IMR-90 (cell line): Measurements from ENCODE around the gene SEL1L2. TPM values are rescaled to one million over a fixed set of nuclear protein-coding genes. Genes with fewer than 3 reads are reported as not detected.

Source experiments
- ATAC-seq: fragments of 200-7000 bp; cut with Tn5 transposase; 2 replicates; pipeline ENCODE4 v1.9.1; 2020; ENCODE audit warnings: low read depth, mild to moderate bottlenecking, moderate library complexity
- BruUV-seq: library from RNA; stranded (reverse); fragments of 400-500 nt; replicated peaks from 2 replicates; lab custom pipeline; 2021; lab: Mats Ljungman, UMichigan
- CTCF ChIA-PET: fragments of 300-600 bp; formaldehyde crosslinking; extraction: SDS; loops from one replicate; lab custom pipeline; 2021; ENCODE audit warnings: antibody characterized with exemption; lab: Yijun Ruan, JAX
- POLR2A ChIA-PET: fragments of 300-600 bp; sonication (Branson Sonifier 250); formaldehyde crosslinking; loops from one replicate; lab custom pipeline; 2022; ENCODE audit warnings: antibody characterized with exemption; ENCODE audit not compliant: unreplicated experiment; lab: Charles Lee
- DNase-seq: peaks from one replicate; pipeline ENCODE4 v3.0.0; 2013
- H2AFZ ChIP-seq: replicated peaks from 2 replicates; pipeline ENCODE3; 2013; ENCODE audit warnings: low read length, mild to moderate bottlenecking; ENCODE audit not compliant: poor library complexity
- H2AK5ac ChIP-seq: 2 replicates; pipeline ENCODE4 v1.6.1; 2013; ENCODE audit warnings: low read depth, low read length, inconsistent platforms
- H2AK9ac ChIP-seq: replicated peaks from 2 replicates; pipeline ENCODE3; 2013; ENCODE audit warnings: mild to moderate bottlenecking, low read depth, low read length, moderate library complexity; ENCODE audit not compliant: poor library complexity
- H2BK120ac ChIP-seq: 2 replicates; pipeline ENCODE4 v1.6.1; 2013; ENCODE audit warnings: low read depth, low read length, inconsistent platforms
- H2BK15ac ChIP-seq: 3 replicates; pipeline ENCODE4 v1.6.1; 2013; ENCODE audit warnings: low read depth, low read length, inconsistent platforms
- H2BK20ac ChIP-seq: 2 replicates; pipeline ENCODE4 v1.6.1; 2013; ENCODE audit warnings: low read depth, mild to moderate bottlenecking, inconsistent platforms, low read length, moderate library complexity
- H2BK5ac ChIP-seq: 2 replicates; pipeline ENCODE4 v1.6.1; 2013; ENCODE audit warnings: mild to moderate bottlenecking, low read depth, low read length, inconsistent platforms; ENCODE audit not compliant: poor library complexity, severe bottlenecking
- H3K14ac ChIP-seq: replicated peaks from 2 replicates; pipeline ENCODE4 v1.6.1; 2013; ENCODE audit warnings: low read depth, low read length, inconsistent platforms
- H3K18ac ChIP-seq: 2 replicates; pipeline ENCODE4 v1.6.1; 2013; ENCODE audit warnings: low read depth, low read length, control low read depth
- H3K23ac ChIP-seq: 2 replicates; pipeline ENCODE4 v1.6.1; 2013; ENCODE audit warnings: low read depth, low read length, inconsistent platforms
- H3K27ac ChIP-seq: 2 replicates; pipeline ENCODE4 v1.5.1; 2013; ENCODE audit warnings: mild to moderate bottlenecking, control low read depth, low read length; ENCODE audit not compliant: insufficient read depth
- H3K27me3 ChIP-seq: 2 replicates; pipeline ENCODE4 v1.6.1; 2013; ENCODE audit warnings: low read length; ENCODE audit not compliant: control insufficient read depth, insufficient read depth
- H3K36me3 ChIP-seq: 2 replicates; pipeline ENCODE4 v1.6.1; 2013; ENCODE audit warnings: low read length, mixed read lengths; ENCODE audit not compliant: control insufficient read depth, insufficient read depth
- H3K4ac ChIP-seq: 2 replicates; pipeline ENCODE4 v1.6.1; 2013; ENCODE audit warnings: low read depth, low read length, inconsistent platforms
- H3K4me1 ChIP-seq: 2 replicates; pipeline ENCODE4 v1.6.1; 2013; ENCODE audit warnings: low read length, mixed read lengths; ENCODE audit not compliant: control insufficient read depth, insufficient read depth
- H3K4me2 ChIP-seq: 2 replicates; pipeline ENCODE4 v1.6.1; 2013; ENCODE audit warnings: low read depth, mild to moderate bottlenecking, control low read depth, low read length, moderate library complexity
- H3K4me3 ChIP-seq: 2 replicates; pipeline ENCODE4 v1.5.1; 2013; ENCODE audit warnings: low read depth, mild to moderate bottlenecking, control low read depth, low read length, moderate library complexity; ENCODE audit not compliant: insufficient read depth
- H3K56ac ChIP-seq: 2 replicates; pipeline ENCODE4 v1.6.1; 2013; ENCODE audit warnings: low read length, inconsistent platforms; ENCODE audit not compliant: insufficient read depth; ENCODE audit errors: extremely low read depth
- H3K79me1 ChIP-seq, 2 experiments: 2 replicates each; pipeline ENCODE4 v1.6.1; 2013; ENCODE audit warnings: low read length in 2 of 2, inconsistent platforms in 1 of 2, low read depth in 1 of 2
- H3K9ac ChIP-seq: 2 replicates; pipeline ENCODE4 v1.6.1; 2013; ENCODE audit warnings: low read depth, low read length, control low read depth
- H3K9me1 ChIP-seq: 2 replicates; pipeline ENCODE4 v1.6.1; 2013; ENCODE audit warnings: low read length, inconsistent platforms; ENCODE audit not compliant: insufficient read depth
- H3K9me3 ChIP-seq: 2 replicates; pipeline ENCODE4 v1.6.1; 2013; ENCODE audit warnings: low read length; ENCODE audit not compliant: control insufficient read depth, insufficient read depth
- H4K20me1 ChIP-seq: 2 replicates; pipeline ENCODE4 v1.6.1; 2013; ENCODE audit warnings: low read length, inconsistent platforms; ENCODE audit not compliant: insufficient read depth
- H4K5ac ChIP-seq: 2 replicates; pipeline ENCODE4 v1.6.1; 2013; ENCODE audit warnings: mild to moderate bottlenecking, low read depth, low read length, control low read depth
- H4K8ac ChIP-seq, 2 experiments: 2 replicates each; pipeline ENCODE4 v1.6.1; 2013; ENCODE audit warnings: low read depth in 2 of 2, low read length in 2 of 2, control low read depth in 1 of 2, inconsistent platforms in 1 of 2
- H4K91ac ChIP-seq: 2 replicates; pipeline ENCODE4 v1.6.1; 2013; ENCODE audit warnings: low read depth, low read length, inconsistent platforms; ENCODE audit not compliant: insufficient read depth
- CEBPB ChIP-seq: IDR thresholded peaks from 2 replicates; pipeline ENCODE4 v1.6.1; 2012; ENCODE audit warnings: low read depth, low read length, improper control_type of control experiment
- CTCF ChIP-seq: conservative IDR thresholded peaks from 2 replicates; pipeline ENCODE4 v1.5.1; 2012; ENCODE audit warnings: mild to moderate bottlenecking, low read depth, low read length, improper control_type of control experiment
- ELK1 ChIP-seq: fragments of 150-350 bp; IDR thresholded peaks from 2 replicates; pipeline ENCODE4 v1.6.1; 2016; ENCODE audit warnings: low read depth, mild to moderate bottlenecking, low read length, moderate library complexity, borderline replicate concordance
- FOS ChIP-seq: fragments of 150-350 bp; IDR thresholded peaks from 2 replicates; pipeline ENCODE4 v1.6.1; 2016; ENCODE audit warnings: low read depth, low read length
- RAD21 ChIP-seq: IDR thresholded peaks from 2 replicates; pipeline ENCODE4 v1.6.1; 2012; ENCODE audit warnings: low read length, improper control_type of control experiment
- RCOR1 ChIP-seq: IDR thresholded peaks from 2 replicates; pipeline ENCODE4 v1.6.1; 2012; ENCODE audit warnings: mild to moderate bottlenecking, low read length, improper control_type of control experiment; ENCODE audit not compliant: insufficient replicate concordance
- RFX5 ChIP-seq: IDR thresholded peaks from 2 replicates; pipeline ENCODE4 v1.8.0; 2012; ENCODE audit warnings: low read depth, mild to moderate bottlenecking, low read length, moderate library complexity
- USF2 ChIP-seq: fragments of 150-350 bp; IDR thresholded peaks from 2 replicates; pipeline ENCODE4 v1.6.1; 2017; ENCODE audit warnings: mild to moderate bottlenecking, antibody characterized with exemption, low read length, low read depth
- WGBS, 2 experiments: methylation state at CpG; one replicate each; pipeline versions ENCODE4 v1.1.5 to v1.1.7; 2013; ENCODE audit warnings: missing lambda C conversion rate in 2 of 2; ENCODE audit not compliant: insufficient read length in 1 of 2; ENCODE audit errors: extremely low coverage in 2 of 2; 5-methylcytosine and 5-hydroxymethylcytosine counted together
- dilution Hi-C: fragments of 300-500 bp; cut with HindIII; formaldehyde crosslinking; loops from one replicate; pipeline ENCODE4 v1.14.3; 2018; ENCODE audit warnings: low sequenced_read_pairs; ENCODE audit not compliant: unreplicated experiment
- in situ Hi-C: fragments of 300-500 bp; cut with MboI; formaldehyde crosslinking; loops from 3 replicates; pipeline ENCODE4 v1.14.3; 2019; ENCODE audit warnings: low sequenced_read_pairs, inconsistent platforms, mixed read lengths
- intact Hi-C: fragments of 100-400 bp; cut with micrococcal nuclease; formaldehyde crosslinking; loops from 2 replicates; pipeline ENCODE4 v1.10.0; 2022
- polyA plus RNA-seq, 3 experiments: library from polyadenylated mRNA; depleted of rRNA; stranded (reverse); fragments of >200 nt; gene quantifications; 2 replicates each; pipeline ENCODE4 v1.2.3, GENCODE V29; 2012; ENCODE audit warnings: low replicate concordance in 1 of 3
- total RNA-seq: library from RNA; depleted of rRNA; stranded (reverse); fragments of >200 nt; gene quantifications from 2 replicates; pipeline ENCODE4 v1.2.3, GENCODE V29; 2012

The SEL1L2 gene
- total and polyA plus RNA-seq, 2 of the 4 experiments (the other 2 are of a cell fraction), result not detected

GRCh38 chr20:13995086-13995665, 4.8 kb upstream of the SEL1L2 start, which contains the start of gene MACROD2:
MACROD2 (plus strand) TSS chr20:13995516.
- Histone ChIP-seq H3K56ac (no peak within 1 kb of the TSS), H3K4me2 (peak within 1 kb of the TSS; percentile 55), H3K9ac (no peak within 1 kb of the TSS), H3K36me3 (no peaks in the 10 kb centered on the region), H3K9me3 (peaks cover 11% of the 10 kb centered on the region), H3K79me1 (no peaks in the 10 kb centered on the region), H3K23ac (no peak within 1 kb of the TSS), H3K4me3 (peak within 1 kb of the TSS; percentile 46), H2AFZ (peak within 1 kb of the TSS; percentile 86), H2AK5ac (no peak within 1 kb of the TSS), H3K14ac (no peak within 1 kb of the TSS), H4K8ac (no peak within 1 kb of the TSS), H3K27ac (no peak within 1 kb of the TSS), H3K18ac (no peak within 1 kb of the TSS), H3K27me3 (no peaks in the 10 kb centered on the region), H2AK9ac (no peak within 1 kb of the TSS), H4K20me1 (no peaks in the 10 kb centered on the region), H4K5ac (no peak within 1 kb of the TSS), H2BK120ac (no peak within 1 kb of the TSS), H2BK20ac (no peak within 1 kb of the TSS), H3K4me1 (no peaks in the 10 kb centered on the region), H3K4ac (no peak within 1 kb of the TSS), H2BK5ac (no peak within 1 kb of the TSS), H2BK15ac (no peak within 1 kb of the TSS), H4K91ac (no peak within 1 kb of the TSS), H3K9me1 (no peaks in the 10 kb centered on the region)
- ChIA-PET CTCF (no interaction called here), POLR2A (no interaction called here)
- in situ Hi-C loops, result no loop called here
- BruUV-seq, result no TSS peak
- intact Hi-C loops, result no loop called here
- DNase-seq, result peak; percentile 16
- WGBS, 2 experiments, result 11% methylated on average over 9 of the region's 61 CpGs; no CpG with 5 or more reads in 1 of the 2 experiments
- TF ChIP-seq CEBPB, result no peak
- no peak for TF ChIP-seq CTCF
- no peak for TF ChIP-seq FOS
- TF ChIP-seq RCOR1, result no peak
- no peak for TF ChIP-seq RFX5
- TF ChIP-seq USF2, result no peak
- no peak for TF ChIP-seq RAD21
- no peak for TF ChIP-seq ELK1
- dilution Hi-C loops, result no loop called here
- peak; percentile 91 for ATAC-seq
